Neural progenitor cell (in vitro differentiated cells): ENCODE data around the gene GANC. TPM values are rescaled to one million over a fixed set of nuclear protein-coding genes. Genes with fewer than 3 reads are reported as not detected.

Experiments
- DNase-seq: peaks from one replicate; pipeline ENCODE4 v3.0.0-alpha.2; 2016; ENCODE audit warnings: low spot score
- H2AFZ ChIP-seq: fragments of 200-600 bp; sonication (generic); replicated peaks from 2 replicates; pipeline ENCODE4 v1.6.1; 2016; ENCODE audit warnings: antibody characterized with exemption
- H3F3A ChIP-seq: fragments of 200-600 bp; sonication (generic); 2 replicates; pipeline ENCODE4 v1.6.1; 2016; ENCODE audit warnings: antibody characterized with exemption, low read depth
- H3K27ac ChIP-seq: fragments of 200-600 bp; sonication (generic); 2 replicates; pipeline ENCODE4 v1.5.1; 2016; ENCODE audit warnings: mild to moderate bottlenecking
- H3K27me3 ChIP-seq: fragments of 200-600 bp; sonication (generic); 2 replicates; pipeline ENCODE4 v1.6.1; 2016; ENCODE audit warnings: mild to moderate bottlenecking, moderate library complexity
- H3K36me3 ChIP-seq: fragments of 200-600 bp; sonication (generic); 2 replicates; pipeline ENCODE4 v1.5.1; 2016
- H3K4me1 ChIP-seq: fragments of 200-600 bp; sonication (generic); 2 replicates; pipeline ENCODE4 v1.6.1; 2016; ENCODE audit warnings: mixed run types
- H3K4me2 ChIP-seq: fragments of 200-600 bp; sonication (generic); 2 replicates; pipeline ENCODE4 v1.6.1; 2016
- H3K4me3 ChIP-seq: fragments of 200-600 bp; sonication (generic); 2 replicates; pipeline ENCODE4 v1.5.1; 2016
- H3K79me2 ChIP-seq: fragments of 200-600 bp; sonication (generic); 2 replicates; pipeline ENCODE4 v1.6.1; 2016; ENCODE audit warnings: low read depth
- H3K9ac ChIP-seq: fragments of 200-600 bp; sonication (generic); 2 replicates; pipeline ENCODE4 v1.6.1; 2016
- H3K9me3 ChIP-seq: fragments of 200-600 bp; sonication (generic); 2 replicates; pipeline ENCODE4 v1.5.1; 2016; ENCODE audit warnings: low read depth
- H4K20me1 ChIP-seq: fragments of 200-600 bp; sonication (generic); 2 replicates; pipeline ENCODE4 v1.6.1; 2016; ENCODE audit warnings: low read depth
- H3K27ac Mint-ChIP-seq: 3 replicates; pipeline ENCODE4 v1.8.0; 2021; ENCODE audit warnings: mixed read lengths
- H3K27me3 Mint-ChIP-seq: 2 replicates; pipeline ENCODE4 v1.8.0; 2022; ENCODE audit warnings: low read depth, mild to moderate bottlenecking, inconsistent platforms, moderate library complexity, mixed read lengths; ENCODE audit not compliant: insufficient read depth
- H3K36me3 Mint-ChIP-seq: 3 replicates; pipeline ENCODE4 v1.8.0; 2021; ENCODE audit warnings: mixed read lengths
- H3K4me1 Mint-ChIP-seq: 3 replicates; pipeline ENCODE4 v1.8.0; 2021; ENCODE audit warnings: mixed read lengths
- H3K4me3 Mint-ChIP-seq: 3 replicates; pipeline ENCODE4 v1.8.0; 2021; ENCODE audit warnings: mild to moderate bottlenecking, moderate library complexity, mixed read lengths
- H3K9me3 Mint-ChIP-seq: 3 replicates; pipeline ENCODE4 v1.8.0; 2020; ENCODE audit warnings: mixed read lengths
- CTCF ChIP-seq: fragments of 200-600 bp; sonication (generic); IDR thresholded peaks from 2 replicates; pipeline ENCODE4 v1.5.1; 2017; ENCODE audit warnings: antibody characterized with exemption, mild to moderate bottlenecking
- EZH2 ChIP-seq: fragments of 200-600 bp; sonication (generic); IDR thresholded peaks from 2 replicates; pipeline ENCODE4 v1.6.1; 2017; ENCODE audit warnings: antibody characterized with exemption, mild to moderate bottlenecking, moderate library complexity
- EZH2phosphoT487 ChIP-seq: fragments of 200-600 bp; sonication (generic); IDR thresholded peaks from 2 replicates; pipeline ENCODE4 v1.6.1; 2017; ENCODE audit warnings: antibody characterized with exemption
- total RNA-seq: library from RNA; depleted of rRNA; stranded (reverse); fragments of >200 nt; gene quantifications from 2 replicates; pipeline ENCODE4 v1.2.3, GENCODE V29; 2015; ENCODE audit warnings: low replicate concordance

Gene GANC
- total RNA-seq, 1 donor from 2014 or later: 22.7 TPM

DNA sequence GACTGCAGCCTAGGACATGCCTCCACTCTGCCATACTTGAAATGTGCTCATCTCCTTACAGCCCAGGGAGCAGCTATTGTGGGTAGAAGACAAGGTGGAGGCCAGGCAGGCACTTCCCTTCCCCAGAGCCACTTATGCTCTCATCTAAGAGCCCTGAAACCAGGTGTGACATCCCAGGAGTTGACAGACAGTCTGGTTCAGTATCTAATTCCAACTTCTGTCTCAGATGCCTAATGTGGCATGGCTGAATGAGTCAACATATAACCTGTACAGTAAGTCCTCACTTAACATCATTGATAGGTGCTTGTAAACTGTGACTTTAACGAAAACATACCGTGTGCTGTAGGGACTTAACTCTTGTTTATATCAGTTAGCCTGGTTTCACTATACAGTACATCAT is 85.1 kb downstream of the GANC start:
- H3K27ac ChIP-seq: no peak overlapping the region
- no peak for DNase-seq
- no peak overlapping the region for H3K4me3 Mint-ChIP-seq

GRCh38 chr15:42359249-42359648 is 86.2 kb downstream of the GANC start, which contains the start of gene CAPN3:
TSS of gene CAPN3 (plus strand) at chr15:42359501. CDS start at chr15:42359806, 305 bp downstream.
- no peak for TF ChIP-seq EZH2
- Histone ChIP-seq H2AFZ (no peak within 1 kb of the TSS), H3K36me3 (no peaks in the 10 kb centered on the region), H3K27ac (no peak within 1 kb of the TSS), H3K4me2 (no peak within 1 kb of the TSS), H3K9ac (no peak within 1 kb of the TSS), H3K4me3 (no peak within 1 kb of the TSS), H3K27me3 (no peaks in the 10 kb centered on the region), H3K79me2 (no peaks in the 10 kb centered on the region), H3K9me3 (no peaks in the 10 kb centered on the region), H4K20me1 (no peaks in the 10 kb centered on the region), H3K4me1 (no peaks in the 10 kb centered on the region), H3F3A (no peaks in the 10 kb centered on the region)
- Mint-ChIP-seq H3K36me3 (no peaks in the 10 kb centered on the region), H3K27me3 (no peaks in the 10 kb centered on the region), H3K4me1 (no peaks in the 10 kb centered on the region), H3K27ac (no peak within 1 kb of the TSS), H3K9me3 (no peaks in the 10 kb centered on the region), H3K4me3 (no peak within 1 kb of the TSS)
- no peak for DNase-seq

More for the DNA sequence above, 85.1 kb downstream of the GANC start:
- no peak overlapping the region for H3K4me2 ChIP-seq
- no peaks in the 10 kb centered on the region for H3K36me3 ChIP-seq
- H2AFZ ChIP-seq: no peak overlapping the region
- Mint-ChIP-seq H3K9me3 (no peaks in the 10 kb centered on the region), H3K36me3 (no peaks in the 10 kb centered on the region), H3K27me3 (no peaks in the 10 kb centered on the region), H3K27ac (no peak overlapping the region), H3K4me1 (no peaks in the 10 kb centered on the region)
- H3K9ac ChIP-seq: no peak overlapping the region
- no peaks in the 10 kb centered on the region for H3K9me3 ChIP-seq
- H3K79me2 ChIP-seq: no peaks in the 10 kb centered on the region
- H3K4me3 ChIP-seq: no peak overlapping the region
- no peaks in the 10 kb centered on the region for H4K20me1 ChIP-seq
- H3K4me1 ChIP-seq: no peaks in the 10 kb centered on the region
- H3K27me3 ChIP-seq: no peaks in the 10 kb centered on the region
- H3F3A ChIP-seq: no peaks in the 10 kb centered on the region
- TF ChIP-seq CTCF (no peak), EZH2 (no peak), EZH2phosphoT487 (no peak)

DNA sequence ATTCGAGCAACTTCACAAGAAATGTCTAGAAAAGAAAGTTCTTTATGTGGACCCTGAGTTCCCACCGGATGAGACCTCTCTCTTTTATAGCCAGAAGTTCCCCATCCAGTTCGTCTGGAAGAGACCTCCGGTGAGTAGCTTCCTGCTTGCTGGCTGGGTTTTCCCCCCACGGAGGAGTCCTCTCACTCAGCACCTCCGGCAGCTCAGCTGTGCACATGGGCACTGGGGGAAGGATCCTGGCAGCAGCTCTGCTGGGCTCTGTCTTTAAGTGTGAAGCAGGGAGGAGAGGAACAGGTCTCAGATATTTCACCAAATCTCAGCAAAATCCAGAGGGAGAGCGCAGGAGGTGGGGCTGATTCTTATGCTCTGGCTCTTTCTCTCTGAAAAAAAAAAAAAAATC is 87.0 kb downstream of the GANC start:
- no peaks in the 10 kb centered on the region for H4K20me1 ChIP-seq
- no peaks in the 10 kb centered on the region for H3K4me1 Mint-ChIP-seq
- no peak overlapping the region for H3K27ac ChIP-seq
- H3K36me3 ChIP-seq: no peaks in the 10 kb centered on the region
- no peak overlapping the region for H3K9ac ChIP-seq
- H3K4me3 Mint-ChIP-seq: no peak overlapping the region
- H3K36me3 Mint-ChIP-seq: no peaks in the 10 kb centered on the region
- H3K4me1 ChIP-seq: no peaks in the 10 kb centered on the region
- no peak for TF ChIP-seq EZH2phosphoT487
- TF ChIP-seq EZH2: no peak
- no peak for TF ChIP-seq CTCF
- no peak overlapping the region for H3K4me2 ChIP-seq
- no peak overlapping the region for H3K27ac Mint-ChIP-seq
- H3F3A ChIP-seq: no peaks in the 10 kb centered on the region
- H3K79me2 ChIP-seq: no peaks in the 10 kb centered on the region
- H3K4me3 ChIP-seq: no peak overlapping the region
- no peaks in the 10 kb centered on the region for H3K27me3 Mint-ChIP-seq
- no peaks in the 10 kb centered on the region for H3K9me3 Mint-ChIP-seq
- H3K27me3 ChIP-seq: no peaks in the 10 kb centered on the region
- no peak overlapping the region for H2AFZ ChIP-seq
- H3K9me3 ChIP-seq: no peaks in the 10 kb centered on the region
- DNase-seq: no peak

GRCh38 chr15:42360535-42361112 is 87.6 kb downstream of the GANC start:
- Histone ChIP-seq H3K27ac (no peak overlapping the region), H3K9ac (no peak overlapping the region), H3K36me3 (no peaks in the 10 kb centered on the region), H4K20me1 (no peaks in the 10 kb centered on the region), H3K9me3 (no peaks in the 10 kb centered on the region), H3K79me2 (no peaks in the 10 kb centered on the region), H2AFZ (no peak overlapping the region), H3K27me3 (no peaks in the 10 kb centered on the region), H3K4me1 (no peaks in the 10 kb centered on the region), H3F3A (no peaks in the 10 kb centered on the region), H3K4me2 (no peak overlapping the region), H3K4me3 (no peak overlapping the region)
- no peak for TF ChIP-seq EZH2phosphoT487
- no peak for TF ChIP-seq CTCF
- TF ChIP-seq EZH2: no peak
- no peak overlapping the region for H3K4me3 Mint-ChIP-seq
- no peaks in the 10 kb centered on the region for H3K36me3 Mint-ChIP-seq
- DNase-seq: no peak
- H3K27me3 Mint-ChIP-seq: no peaks in the 10 kb centered on the region
- H3K4me1 Mint-ChIP-seq: no peaks in the 10 kb centered on the region
- H3K9me3 Mint-ChIP-seq: no peaks in the 10 kb centered on the region
- H3K27ac Mint-ChIP-seq: no peak overlapping the region
